Measurements from ENCODE around the gene DOCK10. TPM values are rescaled to one million over a fixed set of nuclear protein-coding genes. Genes with fewer than 3 reads are reported as not detected.

DOCK10 gene
- total RNA-seq, 1 experiment from 2014 or later = 28.9 TPM

- H3K4me1 ChIP-seq (replicated peaks; ENCODE audit: insufficient read depth) = no peaks in the 10 kb centered on the region; the same call in 1 of the 2 replicates
- CTCF ChIA-PET = interaction anchor here (0.6 kb wide), 1 partner anchor 568 kb away, joined by 4 read pairs; no protein-coding TSS in a partner anchor
- H3K4me3 ChIP-seq = no peak overlapping the region
- H3K27me3 ChIP-seq (ENCODE audit: insufficient read depth, low read depth) = no peaks in the 10 kb centered on the region
- H3K9me2 ChIP-seq (ENCODE audit: insufficient read depth) = no peaks in the 10 kb centered on the region
- POLR2A ChIA-PET (ENCODE audit: unreplicated experiment) = interaction anchor here (0.5 kb wide), 1 partner anchor 25 kb away, joined by 20 read pairs; the partner anchor contains the start of gene DOCK10
- H3K9me3 ChIP-seq (ENCODE audit: insufficient read depth, low read depth) = 0 out of 2 replicates have a peak, but pooled peaks cover 6% of the 10 kb centered on the region
- H3K36me3 ChIP-seq (ENCODE audit: low read depth) = no peaks in the 10 kb centered on the region
- no peak overlapping the region for H2AFZ ChIP-seq
- H4K20me1 ChIP-seq (ENCODE audit: insufficient read depth) = no peaks in the 10 kb centered on the region
- H3K79me2 ChIP-seq (ENCODE audit: low read depth) = no peaks in the 10 kb centered on the region
- no peaks in the 10 kb centered on the region for H3F3A ChIP-seq (ENCODE audit: insufficient read depth, low read depth)
- H3K4me2 ChIP-seq = no peak overlapping the region
- no peak for DNase-seq
- TF ChIP-seq EZH2 (IDR thresholded peaks at IDR 0.05; ENCODE audit: low read depth) (no peak), CTCF (conservative IDR thresholded peaks at IDR 0.05) (no peak; the same call in 1 of the 2 replicates)
- no peak overlapping the region for H3K27ac ChIP-seq
- intact Hi-C loops (cut with micrococcal nuclease; ENCODE audit: unreplicated experiment) = no loop called here
- no TSS peak for BruUV-seq (replicated peaks)
Measured at GRCh38 chr2:225017098-225017685, 25.1 kb downstream of the DOCK10 start.

- H2AFZ ChIP-seq = no peak overlapping the region
- no peak overlapping the region for H3K4me2 ChIP-seq
- no peaks in the 10 kb centered on the region for H3F3A ChIP-seq (ENCODE audit: insufficient read depth, low read depth)
- no peak overlapping the region for H3K27ac ChIP-seq
- H3K9me2 ChIP-seq (ENCODE audit: insufficient read depth) = no peaks in the 10 kb centered on the region
- no peaks in the 10 kb centered on the region for H3K36me3 ChIP-seq (ENCODE audit: low read depth)
- intact Hi-C loops (cut with micrococcal nuclease; ENCODE audit: unreplicated experiment) = loop anchor here (5.0 kb wide), 2 partner anchors 89 to 109 kb away; no protein-coding TSS in a partner anchor
- no peaks in the 10 kb centered on the region for H3K79me2 ChIP-seq (ENCODE audit: low read depth)
- H4K20me1 ChIP-seq (ENCODE audit: insufficient read depth) = no peaks in the 10 kb centered on the region
- H3K4me3 ChIP-seq = no peak overlapping the region
- ChIA-PET CTCF (no interaction called here), POLR2A (ENCODE audit: unreplicated experiment) (interaction anchor here (0.5 to 0.6 kb wide), 4 partner anchors 100 to 1037 kb away, joined by 3 to 11 read pairs (median 4); no protein-coding TSS in a partner anchor)
- TF ChIP-seq EZH2 (IDR thresholded peaks at IDR 0.05; ENCODE audit: low read depth) (no peak), CTCF (conservative IDR thresholded peaks at IDR 0.05) (no peak)
- no peak for DNase-seq
- H3K4me1 ChIP-seq (replicated peaks; ENCODE audit: insufficient read depth) = peaks cover 14% of the 10 kb centered on the region
- no peaks in the 10 kb centered on the region for H3K27me3 ChIP-seq (ENCODE audit: insufficient read depth, low read depth)
- no peaks in the 10 kb centered on the region for H3K9me3 ChIP-seq (ENCODE audit: insufficient read depth, low read depth)
- BruUV-seq (replicated peaks) = no TSS peak
Measured at GRCh38 chr2:225013425-225014365, 28.6 kb downstream of the DOCK10 start.

GRCh38 chr2:225011585-225011984 lies 30.7 kb downstream of the DOCK10 start:
- H3K4me2 ChIP-seq = no peak overlapping the region
- POLR2A ChIA-PET (ENCODE audit: unreplicated experiment) = no interaction called here
- TSS peak; percentile 36 for BruUV-seq (replicated peaks)
- no peaks in the 10 kb centered on the region for H3K79me2 ChIP-seq (ENCODE audit: low read depth)
- no peaks in the 10 kb centered on the region for H3F3A ChIP-seq (ENCODE audit: insufficient read depth, low read depth)
- no peaks in the 10 kb centered on the region for H4K20me1 ChIP-seq (ENCODE audit: insufficient read depth)
- peak overlapping the region; percentile 35 for H2AFZ ChIP-seq
- DNase-seq = no peak
- no peak overlapping the region for H3K27ac ChIP-seq
- no peaks in the 10 kb centered on the region for H3K9me2 ChIP-seq (ENCODE audit: insufficient read depth)
- CTCF ChIA-PET = no interaction called here
- intact Hi-C loops (cut with micrococcal nuclease; ENCODE audit: unreplicated experiment) = loop anchor here (2.0 to 5.0 kb wide), 3 partner anchors 91 to 649 kb away; no protein-coding TSS in a partner anchor
- H3K9me3 ChIP-seq (ENCODE audit: insufficient read depth, low read depth) = no peaks in the 10 kb centered on the region
- H3K36me3 ChIP-seq (ENCODE audit: low read depth) = no peaks in the 10 kb centered on the region
- H3K4me1 ChIP-seq (replicated peaks; ENCODE audit: insufficient read depth) = peaks cover 14% of the 10 kb centered on the region
- no peak overlapping the region for H3K4me3 ChIP-seq
- H3K27me3 ChIP-seq (ENCODE audit: insufficient read depth, low read depth) = no peaks in the 10 kb centered on the region
- TF ChIP-seq EZH2 (IDR thresholded peaks at IDR 0.05; ENCODE audit: low read depth) = no peak
- TF ChIP-seq CTCF (conservative IDR thresholded peaks at IDR 0.05) = no peak

Data from PC-9 (cell line).